HG02642 (cell line): ENCODE results near the gene ARHGAP42.
"Not testable (repeated sequence)": the region's sequence is repeated elsewhere in the genome, so short reads cannot be mapped to it uniquely, and the experiment has no call there.

Experiments
- ATAC-seq: cut with Tn5 transposase; IDR thresholded peaks from one replicate; pipeline ENCODE4 v1.9.1; 2021; ENCODE audit warnings: mild to moderate bottlenecking; ENCODE audit not compliant: unreplicated experiment, poor library complexity

ARHGAP42 gene, protein sequence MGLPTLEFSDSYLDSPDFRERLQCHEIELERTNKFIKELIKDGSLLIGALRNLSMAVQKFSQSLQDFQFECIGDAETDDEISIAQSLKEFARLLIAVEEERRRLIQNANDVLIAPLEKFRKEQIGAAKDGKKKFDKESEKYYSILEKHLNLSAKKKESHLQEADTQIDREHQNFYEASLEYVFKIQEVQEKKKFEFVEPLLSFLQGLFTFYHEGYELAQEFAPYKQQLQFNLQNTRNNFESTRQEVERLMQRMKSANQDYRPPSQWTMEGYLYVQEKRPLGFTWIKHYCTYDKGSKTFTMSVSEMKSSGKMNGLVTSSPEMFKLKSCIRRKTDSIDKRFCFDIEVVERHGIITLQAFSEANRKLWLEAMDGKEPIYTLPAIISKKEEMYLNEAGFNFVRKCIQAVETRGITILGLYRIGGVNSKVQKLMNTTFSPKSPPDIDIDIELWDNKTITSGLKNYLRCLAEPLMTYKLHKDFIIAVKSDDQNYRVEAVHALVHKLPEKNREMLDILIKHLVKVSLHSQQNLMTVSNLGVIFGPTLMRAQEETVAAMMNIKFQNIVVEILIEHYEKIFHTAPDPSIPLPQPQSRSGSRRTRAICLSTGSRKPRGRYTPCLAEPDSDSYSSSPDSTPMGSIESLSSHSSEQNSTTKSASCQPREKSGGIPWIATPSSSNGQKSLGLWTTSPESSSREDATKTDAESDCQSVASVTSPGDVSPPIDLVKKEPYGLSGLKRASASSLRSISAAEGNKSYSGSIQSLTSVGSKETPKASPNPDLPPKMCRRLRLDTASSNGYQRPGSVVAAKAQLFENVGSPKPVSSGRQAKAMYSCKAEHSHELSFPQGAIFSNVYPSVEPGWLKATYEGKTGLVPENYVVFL

DNA sequence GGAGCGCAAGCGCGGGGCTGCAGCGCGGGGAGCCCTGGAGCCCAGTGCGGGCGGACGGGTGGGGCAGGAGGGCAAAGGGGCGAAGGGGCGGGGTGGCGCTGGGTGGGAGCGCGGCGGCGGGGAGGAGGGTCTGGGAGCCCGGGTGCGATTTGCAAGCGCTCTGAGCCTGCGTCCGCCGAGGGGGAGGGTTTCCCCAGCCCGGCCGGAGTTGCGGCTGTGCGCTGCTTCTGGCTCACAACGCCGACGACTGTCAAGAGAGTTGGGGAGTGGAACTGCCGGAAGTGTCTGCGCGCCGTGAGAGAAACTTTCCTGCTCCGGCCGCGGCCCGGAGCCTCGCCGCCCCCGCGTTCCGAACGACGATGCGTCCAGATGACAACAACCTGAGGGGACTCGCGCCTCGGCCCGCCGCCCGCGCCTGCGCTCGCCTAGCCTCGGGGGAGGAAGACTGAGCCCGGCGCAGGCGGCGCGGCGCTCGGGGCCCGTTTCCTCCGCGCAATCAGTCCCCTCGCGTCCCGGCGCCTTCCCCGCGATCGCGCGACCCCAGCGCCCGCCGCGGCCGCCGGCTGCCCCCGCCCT lies at the start of gene ARHGAP42:
Gene ARHGAP42 (plus strand): TSS at position 235 of the 576 bp plus-strand sequence. CDS start 391 bp downstream, outside the sequence.
- ATAC-seq: peak; percentile 81

DNA sequence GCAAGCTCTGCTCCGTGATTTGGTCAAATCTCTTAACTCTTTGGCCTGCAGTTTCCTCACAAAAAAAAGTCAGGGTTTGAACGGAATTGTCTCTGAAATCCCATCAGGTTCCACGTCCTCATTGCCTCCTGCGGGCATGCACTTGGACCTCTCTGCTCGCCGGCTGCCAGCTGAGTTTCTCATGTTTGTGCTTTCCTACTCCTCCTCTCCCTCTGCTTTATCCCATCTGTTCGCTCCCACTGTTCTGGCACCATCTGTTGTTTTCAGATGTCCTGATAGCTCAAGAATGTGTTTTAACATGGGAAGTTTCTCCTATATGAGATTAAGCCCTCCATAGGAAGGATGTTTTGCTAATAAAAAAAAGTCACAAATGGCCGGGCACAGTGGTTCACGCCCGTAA lies 49.4 kb upstream of the ARHGAP42 start:
- ATAC-seq: no peak

DNA sequence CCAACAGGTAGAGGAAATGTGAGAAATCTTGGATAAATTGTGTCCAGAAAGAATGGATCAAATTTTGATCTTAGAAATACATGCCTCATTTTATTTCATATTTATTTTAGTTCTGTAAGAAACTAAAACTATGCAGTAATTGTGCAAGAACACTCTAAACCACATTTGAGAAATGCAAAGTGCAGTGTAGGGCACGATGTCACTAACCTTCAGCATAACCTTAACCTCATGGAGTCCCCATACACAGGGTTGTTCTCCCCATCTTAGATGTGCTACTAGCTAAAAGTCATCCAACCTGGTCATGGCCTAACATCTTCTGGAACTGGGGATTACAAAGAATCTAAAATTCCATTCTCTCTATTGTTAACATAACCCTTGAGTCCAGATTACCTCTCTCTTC lies 48.4 kb upstream of the ARHGAP42 start:
- ATAC-seq: no peak

DNA sequence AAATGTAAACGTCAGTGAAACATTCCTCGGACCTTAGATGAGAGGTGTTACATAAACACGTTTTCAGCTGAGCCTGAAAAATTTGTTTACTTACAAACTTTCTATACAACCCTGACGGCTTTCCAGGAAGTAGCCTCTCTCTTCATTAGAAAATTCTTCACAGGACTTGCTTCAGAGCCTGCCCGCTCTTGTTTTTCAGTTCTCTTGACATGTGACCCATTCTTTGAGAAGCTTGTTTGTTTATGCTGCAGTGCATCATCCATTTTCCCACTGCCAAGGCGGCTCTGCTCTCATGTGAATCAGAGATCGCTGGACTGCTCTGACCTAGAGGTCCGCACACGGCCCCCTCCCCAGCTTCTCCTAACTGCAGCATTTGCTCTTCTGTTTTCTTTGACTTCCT lies 47.9 kb upstream of the ARHGAP42 start:
- ATAC-seq: no peak

DNA sequence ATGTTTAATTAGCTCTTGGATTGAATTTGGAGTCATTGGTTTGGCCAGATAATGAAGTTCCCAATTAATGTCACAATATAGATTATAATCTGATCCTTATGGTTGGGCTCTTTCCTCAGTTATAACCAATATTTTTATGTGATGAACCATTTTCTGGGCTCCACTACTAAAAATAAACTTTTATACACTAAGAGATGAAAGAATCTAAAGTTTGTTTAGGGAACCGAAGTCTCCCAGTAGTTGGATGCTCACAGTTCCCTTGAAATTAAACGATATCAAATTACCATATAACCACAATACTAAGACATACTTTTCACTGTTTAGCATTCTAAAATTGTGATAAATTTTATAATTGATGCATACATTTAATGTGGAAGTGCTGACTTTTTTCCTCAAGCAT lies 47.0 kb upstream of the ARHGAP42 start:
- ATAC-seq: no peak

DNA sequence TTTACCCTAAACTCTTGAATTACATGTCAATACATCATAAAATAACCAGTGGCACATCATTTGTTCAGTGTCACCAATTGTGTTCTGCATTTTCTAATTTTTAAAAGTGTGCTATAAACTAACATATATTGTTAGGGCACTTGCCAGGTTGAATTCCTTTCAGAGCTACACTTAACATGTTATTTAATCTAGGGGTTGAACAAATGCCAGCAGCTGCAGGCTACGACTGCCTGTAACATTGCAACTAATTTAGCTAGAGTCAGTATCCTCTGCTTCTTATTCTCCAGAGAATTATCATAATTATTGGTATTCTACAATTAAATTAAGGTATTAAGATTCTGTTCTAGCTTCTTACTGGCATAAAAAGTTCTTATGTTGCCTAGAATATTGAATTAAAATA lies 46.4 kb upstream of the ARHGAP42 start:
- no peak for ATAC-seq

DNA sequence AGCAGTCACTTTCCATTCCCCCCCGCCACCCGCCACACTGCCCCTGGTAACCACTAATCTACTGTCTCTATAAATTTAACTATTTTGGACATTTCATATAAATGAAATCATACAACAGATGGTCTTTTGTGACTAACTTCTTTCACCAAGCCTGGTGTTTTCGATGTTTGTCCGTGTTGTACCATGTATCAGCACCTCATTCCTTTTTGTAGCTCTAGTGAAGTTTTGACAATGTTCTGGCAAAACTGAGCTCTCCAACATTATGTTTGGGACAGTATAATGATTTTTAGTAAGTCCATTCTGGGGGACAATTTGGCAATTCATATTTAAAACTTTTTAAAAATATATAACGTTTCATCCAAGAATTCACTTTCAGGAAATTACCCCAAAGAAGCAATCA lies 45.6 kb upstream of the ARHGAP42 start:
- ATAC-seq: no peak

DNA sequence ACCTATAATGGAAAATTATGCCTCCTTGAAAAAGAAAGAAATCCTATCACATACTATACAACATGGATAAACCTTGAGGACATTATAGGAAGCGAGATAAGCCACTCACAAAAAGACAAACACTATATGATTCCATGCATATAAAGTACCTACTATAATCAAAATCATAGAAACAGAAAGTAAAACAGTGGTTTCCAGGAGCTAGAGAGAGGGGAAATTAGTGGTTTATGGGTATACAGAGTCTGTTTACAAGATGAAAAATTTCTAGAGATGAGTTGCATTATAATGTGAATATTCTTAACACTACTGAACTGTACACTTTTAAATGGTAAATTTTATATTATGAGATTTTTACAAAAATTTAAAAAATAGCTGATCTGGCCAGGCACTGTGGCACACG lies 40.5 kb upstream of the ARHGAP42 start:
- no peak for ATAC-seq

DNA sequence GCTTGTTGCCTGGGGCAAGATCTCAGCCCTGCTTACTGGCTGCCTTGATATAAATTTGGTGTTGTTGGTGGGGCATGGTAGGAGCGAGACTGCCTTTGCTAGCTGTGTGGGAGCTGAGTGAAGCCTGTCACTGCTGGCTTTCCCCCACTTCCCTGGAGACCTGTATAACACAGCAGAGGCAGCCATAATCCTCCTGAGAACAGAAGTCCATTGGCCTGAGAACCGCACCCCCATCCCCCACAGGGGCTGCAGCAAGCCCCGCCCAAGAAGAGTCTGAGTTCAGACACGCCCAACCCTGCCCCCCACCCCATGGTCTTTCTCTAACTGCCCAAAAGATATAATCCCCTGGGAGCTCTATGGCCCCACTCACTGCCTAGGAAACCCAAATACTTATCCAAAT lies 39.2 kb upstream of the ARHGAP42 start:
- ATAC-seq: no peak

DNA sequence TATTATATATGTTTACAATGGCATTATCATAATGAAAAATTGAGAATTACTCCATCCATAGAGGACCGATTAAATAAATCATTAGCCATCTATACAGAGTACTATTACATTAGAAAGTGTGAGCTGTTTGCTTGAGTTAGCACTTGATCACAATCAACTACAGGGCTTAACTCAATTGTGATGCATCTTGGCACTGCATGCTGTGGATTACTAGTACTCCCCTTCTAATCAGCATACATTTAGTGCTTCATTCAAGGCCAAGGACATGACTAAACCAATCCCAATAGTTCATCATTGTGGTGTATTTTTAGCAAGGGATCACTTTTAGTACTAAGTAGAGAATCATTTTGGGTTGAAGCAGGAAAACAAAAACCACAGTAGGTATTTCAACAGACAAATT lies 23.5 kb upstream of the ARHGAP42 start:
- no peak for ATAC-seq

DNA sequence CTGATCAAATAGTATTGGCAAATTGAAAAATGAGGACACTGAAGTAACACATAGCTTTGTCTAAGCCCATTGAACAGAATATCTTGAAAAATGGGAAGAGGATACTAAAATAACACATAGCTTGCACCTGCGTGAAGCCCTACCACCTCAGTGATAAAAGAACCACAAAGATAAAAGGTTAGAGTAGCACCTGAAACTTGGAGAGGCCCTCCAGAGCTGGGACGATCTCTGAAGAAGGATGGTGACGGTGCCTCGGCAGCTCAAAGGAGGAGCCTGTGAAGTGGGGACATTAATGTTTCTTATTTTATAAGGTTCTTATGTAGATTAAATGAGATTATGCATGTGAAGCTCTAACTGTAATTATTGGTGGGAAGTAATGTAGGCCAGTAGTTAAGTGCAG lies 23.1 kb upstream of the ARHGAP42 start:
- no peak for ATAC-seq

DNA sequence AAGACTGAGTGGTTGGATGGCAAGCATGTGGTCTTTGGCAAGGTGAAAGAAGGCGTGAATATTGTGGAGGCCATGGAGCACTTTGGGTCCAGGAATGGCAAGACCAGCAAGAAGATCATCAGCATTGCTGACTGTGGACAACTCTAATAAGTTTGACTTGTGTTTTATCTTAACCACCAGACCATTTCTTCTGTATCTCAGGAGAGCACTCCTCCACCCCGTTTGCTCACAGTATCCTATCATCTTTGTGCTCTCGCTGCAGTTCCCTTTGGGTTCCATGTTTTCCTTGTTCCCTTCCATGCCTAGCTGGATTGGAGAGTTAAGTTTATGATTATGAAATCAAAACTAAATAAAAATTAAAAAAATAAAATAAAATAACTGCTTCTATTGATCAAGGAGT lies 20.3 kb upstream of the ARHGAP42 start:
- ATAC-seq: not testable (repeated sequence)

DNA sequence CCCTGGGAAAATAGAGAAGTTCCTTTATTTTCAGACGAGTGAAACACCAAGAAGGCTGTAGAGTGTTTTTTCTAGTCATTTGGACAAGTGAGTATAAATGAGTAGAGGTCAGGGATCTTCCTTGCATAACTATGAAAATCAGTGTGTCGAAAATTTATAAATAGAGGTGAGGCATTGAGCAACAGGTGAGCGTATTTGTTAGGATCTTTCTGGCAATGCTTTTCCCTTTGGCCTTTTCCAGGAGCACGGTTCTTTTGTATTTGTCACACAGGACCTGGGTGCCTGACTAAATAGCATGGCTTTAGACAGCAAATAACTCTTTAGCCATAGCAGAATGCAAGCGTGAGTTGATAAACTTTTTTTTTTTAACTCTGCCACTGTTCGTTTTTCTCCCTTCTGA lies 19.6 kb upstream of the ARHGAP42 start:
- no peak for ATAC-seq

DNA sequence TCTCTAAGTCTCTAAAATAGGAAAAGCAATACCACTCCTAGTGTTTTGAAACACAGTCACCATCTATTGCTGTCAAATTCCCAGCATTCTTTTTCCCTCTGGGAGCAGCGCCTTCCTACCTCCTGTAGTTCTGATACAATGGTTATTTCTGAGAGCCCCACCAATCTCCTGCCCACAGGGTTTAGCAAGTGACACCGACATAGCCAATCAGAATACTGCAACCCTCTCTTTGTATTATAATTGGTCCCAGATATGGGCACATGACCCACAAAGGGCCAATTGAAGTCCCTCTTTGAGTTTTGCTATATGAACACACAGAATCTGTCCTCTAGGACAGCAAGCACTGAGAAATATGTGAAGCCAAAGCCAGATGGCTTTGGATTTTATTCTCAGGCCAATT lies 16.9 kb upstream of the ARHGAP42 start:
- ATAC-seq: no peak

DNA sequence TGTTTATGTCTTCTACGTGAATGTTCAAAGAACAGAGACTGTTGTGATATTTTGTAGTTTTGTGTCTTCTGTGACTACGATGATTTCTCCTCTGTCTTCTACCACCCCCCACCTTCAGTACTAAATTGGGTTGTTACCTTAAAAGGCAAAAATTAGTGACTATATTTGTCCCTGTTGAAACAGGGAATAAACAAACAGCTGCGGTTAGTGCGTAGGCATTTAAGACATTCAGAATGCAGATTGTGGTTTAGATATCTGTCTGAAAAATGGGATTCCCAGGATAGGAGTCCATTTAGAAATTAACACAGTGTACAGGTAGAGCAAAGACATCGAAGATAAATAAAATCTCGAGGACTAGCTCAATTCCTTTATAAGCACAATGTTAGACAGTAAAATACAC lies 15.6 kb upstream of the ARHGAP42 start:
- ATAC-seq: no peak

DNA sequence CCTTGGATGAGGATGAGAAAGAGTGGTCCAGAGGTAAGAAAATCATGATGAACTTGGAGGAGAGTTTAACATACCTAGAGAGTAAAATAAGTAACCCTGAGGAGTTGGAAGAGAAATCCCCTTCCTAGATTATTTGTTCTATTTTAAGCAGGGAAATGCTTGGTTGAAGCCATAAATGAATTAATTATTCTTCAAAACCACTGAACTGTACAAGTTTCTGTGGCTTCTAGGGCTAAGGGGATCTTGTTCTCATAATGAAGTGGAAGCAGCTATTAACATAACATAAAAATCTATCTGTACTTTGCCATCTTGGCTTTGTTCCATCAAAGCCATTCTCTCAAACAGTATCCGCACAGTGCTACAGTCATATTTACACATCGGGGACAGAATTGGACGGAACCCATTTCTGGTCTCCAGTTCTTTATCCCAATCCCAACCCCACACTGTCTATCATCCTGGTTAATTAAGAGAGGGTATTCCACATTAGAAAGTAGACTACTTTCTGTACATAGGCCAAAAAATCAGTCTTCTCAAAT lies 14.5 kb upstream of the ARHGAP42 start:
- ATAC-seq: no peak

DNA sequence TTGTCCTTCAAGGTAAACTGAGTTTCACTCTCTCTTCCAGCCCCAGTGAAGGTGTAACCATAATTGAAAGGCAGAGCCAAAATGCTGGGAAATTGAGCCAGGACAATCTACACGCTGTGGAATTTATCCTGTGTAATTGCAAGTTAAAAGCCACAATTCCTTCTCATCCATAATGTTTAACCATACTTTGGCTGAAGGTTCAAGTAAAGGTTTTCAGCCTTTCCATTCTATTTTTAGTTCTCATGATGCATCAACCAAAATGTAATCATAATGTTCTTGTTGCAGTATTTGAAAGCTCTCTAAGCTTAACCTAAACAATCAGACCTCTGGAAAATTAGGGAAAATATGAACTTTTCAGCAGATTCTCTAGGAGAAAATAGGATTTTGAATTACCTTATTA lies 14.0 kb upstream of the ARHGAP42 start:
- ATAC-seq: no peak

DNA sequence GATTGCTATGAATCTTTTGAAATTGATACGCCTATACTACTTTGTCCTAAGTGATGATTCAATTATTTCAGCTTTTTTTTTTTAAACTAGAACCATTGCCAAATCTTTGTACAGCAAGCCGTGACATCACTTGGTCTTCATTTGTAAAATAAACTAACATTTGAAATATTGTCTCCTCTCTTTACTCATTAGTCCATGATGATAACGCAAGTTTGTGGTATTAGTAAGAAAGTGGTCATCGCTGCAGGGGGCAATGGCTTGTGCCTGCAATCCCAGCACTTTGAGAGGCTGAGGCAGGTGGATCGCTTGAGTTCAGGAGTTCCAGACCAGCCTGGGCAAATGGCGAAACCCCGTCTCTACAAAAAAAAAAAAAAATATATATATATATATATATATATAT lies 12.9 kb upstream of the ARHGAP42 start:
- ATAC-seq: no peak

DNA sequence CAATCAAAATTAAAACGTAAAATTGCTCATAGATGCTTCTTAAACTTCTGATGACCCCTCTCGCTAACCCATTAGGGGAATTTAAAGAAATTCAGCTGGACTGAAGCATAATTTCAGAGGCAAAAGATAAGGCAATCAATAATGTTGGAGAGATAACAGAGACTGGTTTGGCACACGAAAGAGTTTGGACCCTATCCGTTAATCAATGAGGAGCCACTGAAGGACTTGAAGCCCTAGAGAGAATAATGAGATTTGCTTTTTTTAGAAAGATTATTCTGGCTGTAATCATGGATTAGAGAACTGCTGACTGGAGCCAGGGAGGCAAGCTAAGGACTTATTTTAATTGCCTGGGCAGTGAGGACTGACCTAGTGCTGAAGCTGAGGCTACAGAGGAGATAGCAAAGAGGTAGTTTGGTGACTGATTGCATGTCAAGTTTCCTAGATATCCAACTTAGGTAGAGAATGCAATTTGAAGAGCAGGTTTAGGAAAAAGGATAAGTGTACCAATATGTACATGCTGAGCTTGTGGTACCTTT lies 11.9 kb upstream of the ARHGAP42 start:
- ATAC-seq: no peak

DNA sequence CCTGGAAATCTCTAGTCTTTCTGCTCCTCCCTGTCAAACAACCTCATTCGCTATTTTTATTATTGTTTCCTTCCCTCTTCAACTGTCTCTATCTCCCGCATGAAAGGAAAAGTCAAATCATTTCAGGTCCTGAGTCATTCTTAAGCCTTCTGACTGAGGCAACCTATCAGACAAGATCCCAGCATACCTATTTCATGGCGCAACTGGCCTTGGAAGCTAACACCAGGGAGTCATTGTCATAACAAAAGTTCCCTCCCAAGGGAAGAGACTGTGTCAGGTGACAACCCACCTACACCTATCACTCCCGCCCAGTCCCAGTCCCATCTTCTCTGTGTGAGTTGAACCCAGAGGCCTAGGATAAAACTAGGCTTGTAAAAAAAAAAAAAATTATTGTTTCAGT lies 10.2 kb upstream of the ARHGAP42 start:
- no peak for ATAC-seq

DNA sequence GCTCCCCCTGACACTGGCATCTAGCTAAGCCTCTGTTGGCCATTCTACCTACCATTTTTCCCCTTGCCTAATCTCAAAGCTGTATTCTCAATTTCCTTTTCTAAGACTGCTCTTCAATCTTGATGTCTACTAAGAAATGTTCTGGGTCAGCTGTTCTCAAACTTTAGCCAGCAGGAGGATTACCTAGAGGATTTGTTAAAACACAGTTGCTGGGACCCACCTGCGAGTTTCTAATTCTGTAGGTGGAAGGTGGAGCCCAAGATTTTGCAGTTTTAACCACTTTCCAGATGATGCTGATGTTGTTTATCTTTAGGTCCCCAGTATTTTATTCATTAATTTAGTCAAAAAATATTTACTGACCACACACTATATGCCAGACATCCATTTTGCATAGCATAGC lies 9.3 kb upstream of the ARHGAP42 start:
- ATAC-seq: no peak
